ENCODE measurements around the gene SERINC1. TPM values are rescaled to one million over a fixed set of nuclear protein-coding genes. Genes with fewer than 3 reads are reported as not detected.

Gene SERINC1
- total and polyA plus RNA-seq, 9 of the 15 experiments (the other 6 are each of a cell fraction or from before 2014, with no cell fraction given), result 28.8 to 64.6 (median 39.7) TPM

DNA sequence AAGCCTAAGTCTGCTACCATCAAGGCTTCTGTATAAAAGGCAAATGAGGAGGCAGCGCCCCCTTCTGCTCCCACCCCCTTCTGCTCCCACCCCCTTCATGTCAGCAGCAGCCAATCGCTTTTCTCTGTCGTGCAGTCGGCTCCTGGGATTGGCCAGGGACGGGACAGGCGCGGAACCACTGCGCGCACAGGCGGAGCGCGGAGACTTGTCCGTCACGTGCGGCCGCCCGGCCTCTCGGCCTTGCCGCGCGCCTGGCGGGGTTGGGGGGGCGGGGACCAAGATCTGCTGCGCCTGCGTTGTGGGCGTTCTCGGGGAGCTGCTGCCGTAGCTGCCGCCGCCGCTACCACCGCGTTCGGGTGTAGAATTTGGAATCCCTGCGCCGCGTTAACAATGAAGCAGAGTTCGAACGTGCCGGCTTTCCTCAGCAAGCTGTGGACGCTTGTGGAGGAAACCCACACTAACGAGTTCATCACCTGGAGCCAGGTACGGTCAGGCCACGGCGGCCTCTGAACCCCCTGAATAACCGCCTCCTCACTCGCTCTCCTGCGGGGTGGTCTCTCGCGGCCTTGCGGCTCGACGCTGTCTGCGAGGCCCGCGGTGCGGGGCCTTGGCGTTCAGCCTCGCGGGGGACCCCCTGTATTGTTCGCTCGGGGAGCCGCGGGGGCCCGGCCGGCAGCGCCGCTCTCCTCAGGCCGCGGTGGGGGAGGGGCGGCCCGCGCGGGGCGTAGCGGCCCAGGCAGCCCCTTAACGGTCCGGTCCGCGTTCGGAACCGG, 72.1 kb downstream of the SERINC1 start, which contains the start of gene HSF2 (continued):
- no peak for TF ChIP-seq ZNF407 (IDR thresholded peaks at IDR 0.05; ENCODE audit: low read depth)
- TF ChIP-seq, protein P1, sequence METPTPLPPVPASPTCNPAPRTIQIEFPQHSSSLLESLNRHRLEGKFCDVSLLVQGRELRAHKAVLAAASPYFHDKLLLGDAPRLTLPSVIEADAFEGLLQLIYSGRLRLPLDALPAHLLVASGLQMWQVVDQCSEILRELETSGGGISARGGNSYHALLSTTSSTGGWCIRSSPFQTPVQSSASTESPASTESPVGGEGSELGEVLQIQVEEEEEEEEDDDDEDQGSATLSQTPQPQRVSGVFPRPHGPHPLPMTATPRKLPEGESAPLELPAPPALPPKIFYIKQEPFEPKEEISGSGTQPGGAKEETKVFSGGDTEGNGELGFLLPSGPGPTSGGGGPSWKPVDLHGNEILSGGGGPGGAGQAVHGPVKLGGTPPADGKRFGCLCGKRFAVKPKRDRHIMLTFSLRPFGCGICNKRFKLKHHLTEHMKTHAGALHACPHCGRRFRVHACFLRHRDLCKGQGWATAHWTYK (CRISPR knock-in tag; IDR thresholded peaks at IDR 0.05), result no peak
- peak in 1 of 2 experiments; percentile 77; a peak in 1 of 3 replicates for TF ChIP-seq CBX3 (IDR thresholded peaks at IDR 0.05; ENCODE audit: borderline replicate concordance in 1 of 2, low read length in 2 of 2)
- peak; percentile 73 for TF ChIP-seq PRDM10 (IDR thresholded peaks at IDR 0.05; ENCODE audit: partially characterized antibody)
- no peak for TF ChIP-seq SMAD1 (IDR thresholded peaks at IDR 0.05; ENCODE audit: low read depth, low read length, partially characterized antibody)
- peak; percentile 64 for TF ChIP-seq CTBP1 (IDR thresholded peaks at IDR 0.05; ENCODE audit: borderline replicate concordance)
- TF ChIP-seq NRF1 (conservative IDR thresholded peaks at IDR 0.05 in 1 of 2, IDR thresholded peaks at IDR 0.05 in 1 of 2), result peak; percentile 91 to 93
- no peak for TF ChIP-seq MCM2 (IDR thresholded peaks at IDR 0.05; ENCODE audit: low read depth)
- TF ChIP-seq ERF (CRISPR knock-in tag; IDR thresholded peaks at IDR 0.05), result 0 out of 2 replicates have a peak, but pooled peaks have one; percentile 8
- no peak for TF ChIP-seq HDGF (IDR thresholded peaks at IDR 0.05)
- TF ChIP-seq DDX20 (tag; IDR thresholded peaks at IDR 0.05; ENCODE audit: low read depth), result no peak
- TF ChIP-seq HNRNPK (IDR thresholded peaks at IDR 0.05; ENCODE audit: low read depth, low read length, poor library complexity, severe bottlenecking), result no peak
- no peak for TF ChIP-seq CAMTA2 (CRISPR knock-in tag; conservative IDR thresholded peaks at IDR 0.05)
- TF ChIP-seq ZNF224 (CRISPR knock-in tag; IDR thresholded peaks at IDR 0.05), result no peak
- no peak for TF ChIP-seq PTBP1 (IDR thresholded peaks at IDR 0.05; ENCODE audit: low read depth, low read length)
